Measurements from ENCODE around the gene FAM193B.

The FAM193B gene

DNA sequence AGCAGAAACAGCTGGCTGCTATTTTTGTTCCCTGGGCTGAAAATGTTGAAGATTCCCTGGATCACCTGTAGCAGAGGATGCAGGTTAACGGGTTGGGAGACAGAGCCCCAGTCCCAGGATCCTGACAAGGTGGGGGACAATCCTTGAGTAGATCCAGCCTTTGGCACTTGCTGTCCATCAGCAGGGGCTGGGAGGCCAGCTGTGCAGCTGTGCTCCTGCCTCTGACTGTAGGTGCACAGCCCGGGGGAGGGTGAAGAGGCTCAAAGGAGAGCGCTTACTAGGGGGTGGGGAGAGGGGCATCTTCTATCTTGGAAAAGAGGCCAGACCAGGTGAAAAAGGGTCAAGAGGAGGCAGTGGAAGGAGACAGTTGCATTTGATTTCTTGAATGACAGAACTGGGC is 34.1 kb downstream of the FAM193B start:
- Histone ChIP-seq H3K27ac (no peak overlapping the region), H3K36me3 (peaks cover 39 to 66% (median 53%) of the 10 kb centered on the region in 3 donors), H3K27me3 (no peaks in the 10 kb centered on the region), H3K9me3 (no peaks in the 10 kb centered on the region), H3K4me3 (no peak overlapping the region), H3K4me1 (peaks cover 0 to 16% (median 12%) of the 10 kb centered on the region in 4 donors)
- no peak for DNase-seq
- TF ChIP-seq, protein P1, sequence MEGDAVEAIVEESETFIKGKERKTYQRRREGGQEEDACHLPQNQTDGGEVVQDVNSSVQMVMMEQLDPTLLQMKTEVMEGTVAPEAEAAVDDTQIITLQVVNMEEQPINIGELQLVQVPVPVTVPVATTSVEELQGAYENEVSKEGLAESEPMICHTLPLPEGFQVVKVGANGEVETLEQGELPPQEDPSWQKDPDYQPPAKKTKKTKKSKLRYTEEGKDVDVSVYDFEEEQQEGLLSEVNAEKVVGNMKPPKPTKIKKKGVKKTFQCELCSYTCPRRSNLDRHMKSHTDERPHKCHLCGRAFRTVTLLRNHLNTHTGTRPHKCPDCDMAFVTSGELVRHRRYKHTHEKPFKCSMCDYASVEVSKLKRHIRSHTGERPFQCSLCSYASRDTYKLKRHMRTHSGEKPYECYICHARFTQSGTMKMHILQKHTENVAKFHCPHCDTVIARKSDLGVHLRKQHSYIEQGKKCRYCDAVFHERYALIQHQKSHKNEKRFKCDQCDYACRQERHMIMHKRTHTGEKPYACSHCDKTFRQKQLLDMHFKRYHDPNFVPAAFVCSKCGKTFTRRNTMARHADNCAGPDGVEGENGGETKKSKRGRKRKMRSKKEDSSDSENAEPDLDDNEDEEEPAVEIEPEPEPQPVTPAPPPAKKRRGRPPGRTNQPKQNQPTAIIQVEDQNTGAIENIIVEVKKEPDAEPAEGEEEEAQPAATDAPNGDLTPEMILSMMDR (IDR thresholded peaks at IDR 0.05): no peak
- intact Hi-C loops (cut with DNase I; ENCODE audit: low total_unique reads): no loop called here

- DNase-seq: no peak
- Histone ChIP-seq H3K36me3 (peaks cover 32 to 66% (median 52%) of the 10 kb centered on the region in 3 donors), H3K27me3 (no peaks in the 10 kb centered on the region), H3K27ac (no peak overlapping the region), H3K9me3 (no peaks in the 10 kb centered on the region), H3K4me1 (peaks cover 0 to 17% (median 15%) of the 10 kb centered on the region in 4 donors), H3K4me3 (no peak overlapping the region)
- TF ChIP-seq, protein P1 (IDR thresholded peaks at IDR 0.05): no peak
- intact Hi-C loops (cut with DNase I; ENCODE audit: low total_unique reads): no loop called here
Observed at GRCh38 chr5:177519463-177520235, 34.7 kb downstream of the FAM193B start.

DNA sequence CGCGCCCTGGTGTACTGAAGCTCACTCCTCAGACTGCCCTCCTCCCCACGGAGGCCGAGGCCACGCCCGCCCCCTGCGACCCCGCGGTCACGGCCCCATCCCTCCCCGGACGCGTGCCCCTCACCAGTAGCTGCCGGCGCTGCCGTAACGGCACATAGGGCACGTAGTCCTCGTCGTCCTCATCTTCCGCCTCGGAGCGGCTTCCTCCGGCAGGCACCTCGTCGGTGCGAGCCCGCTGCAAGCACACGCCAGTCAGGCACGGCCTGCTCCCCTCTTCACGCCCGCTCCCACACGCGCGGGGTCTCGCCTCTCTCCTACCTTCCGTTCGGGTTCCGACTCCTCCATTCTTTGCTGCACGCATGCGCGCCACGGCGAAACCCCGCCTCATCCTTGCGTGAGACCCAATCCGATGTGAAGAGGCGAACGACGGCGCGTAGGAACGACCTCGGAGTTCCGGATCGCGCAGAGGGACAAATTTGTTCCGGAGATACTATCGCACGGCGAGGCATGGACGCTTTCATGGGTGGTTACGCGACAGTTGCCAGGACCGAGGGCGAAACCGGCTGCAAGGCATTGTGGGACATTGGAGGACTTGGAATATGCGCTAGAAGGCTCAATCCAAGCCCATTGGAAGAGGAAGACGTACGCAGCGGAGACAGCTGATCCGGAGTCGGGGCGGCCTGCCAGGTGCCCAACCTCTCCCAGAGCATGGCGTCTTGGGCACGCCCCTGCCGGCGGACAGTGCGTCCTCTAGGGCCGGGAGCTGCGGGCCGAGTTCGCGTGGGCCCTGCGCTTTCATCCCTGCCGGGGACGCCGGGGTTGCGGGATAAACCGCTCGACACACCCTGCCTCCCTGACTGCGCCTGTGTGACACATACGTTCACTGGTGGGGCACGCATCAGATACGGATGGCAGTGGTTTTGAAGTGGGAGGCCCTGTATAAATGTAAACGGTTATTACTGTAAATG is 37.5 kb downstream of the FAM193B start, which contains the start of gene DDX41:
DDX41 (minus strand) TSS at position 361 of the 968 bp plus-strand sequence; CDS start at position 345, 16 bp downstream.
- intact Hi-C loops (cut with DNase I; ENCODE audit: low total_unique reads): no loop called here
- H3K36me3 ChIP-seq: peaks cover 45 to 66% (median 59%) of the 10 kb centered on the region in 3 donors
- peak; percentile 97 to 99 for DNase-seq

DNA sequence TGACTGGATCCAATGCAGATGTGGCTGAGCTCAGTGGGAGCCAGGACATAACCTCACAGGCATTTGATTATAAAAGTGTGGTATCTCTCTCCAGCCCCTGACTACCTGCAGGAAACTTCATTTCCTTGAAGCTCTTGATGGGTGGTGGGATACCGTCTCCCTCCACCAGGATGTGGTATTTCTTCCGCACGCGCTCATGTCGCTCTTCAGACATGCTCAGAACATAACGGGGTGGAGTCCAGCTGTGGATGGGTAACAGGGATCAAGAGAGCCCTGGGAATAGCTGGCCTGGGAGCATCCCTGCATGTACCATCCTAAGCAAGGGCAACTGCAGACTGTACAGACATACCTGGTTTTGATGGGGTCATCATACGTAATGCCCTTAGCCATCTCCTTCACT is 38.8 kb downstream of the FAM193B start:
- no peak overlapping the region for H3K27ac ChIP-seq
- H3K27me3 ChIP-seq: no peaks in the 10 kb centered on the region
- DNase-seq: no peak
- peak overlapping the region; percentile 65 to 89 for H3K4me3 ChIP-seq
- H3K4me1 ChIP-seq: peaks cover 0 to 19% (median 15%) of the 10 kb centered on the region in 4 donors
- H3K36me3 ChIP-seq: peaks cover 45 to 66% (median 59%) of the 10 kb centered on the region in 3 donors
- no peaks in the 10 kb centered on the region for H3K9me3 ChIP-seq
- TF ChIP-seq, protein P1 (IDR thresholded peaks at IDR 0.05): no peak
- intact Hi-C loops (cut with DNase I; ENCODE audit: low total_unique reads): no loop called here

More for the DNA sequence above, 37.5 kb downstream of the FAM193B start, which contains the start of gene DDX41:
- Histone ChIP-seq H3K4me1 (peaks cover 0 to 19% (median 15%) of the 10 kb centered on the region in 4 donors), H3K4me3 (peak within 1 kb of the TSS; percentile 65 to 89), H3K27me3 (no peaks in the 10 kb centered on the region), H3K9me3 (no peaks in the 10 kb centered on the region), H3K27ac (peak within 1 kb of the TSS; percentile 76 to 86)
- TF ChIP-seq, protein P1 (IDR thresholded peaks at IDR 0.05): peak in 1 of 2 experiments; percentile 20

- H3K9me3 ChIP-seq: no peaks in the 10 kb centered on the region
- no peaks in the 10 kb centered on the region for H3K27me3 ChIP-seq
- H3K4me3 ChIP-seq: no peak overlapping the region
- peaks cover 0 to 19% (median 15%) of the 10 kb centered on the region in 4 donors for H3K4me1 ChIP-seq
- intact Hi-C loops (cut with DNase I; ENCODE audit: low total_unique reads): no loop called here
- no peak overlapping the region for H3K27ac ChIP-seq
- TF ChIP-seq, protein P1 (IDR thresholded peaks at IDR 0.05): no peak
- H3K36me3 ChIP-seq: peaks cover 36 to 64% (median 53%) of the 10 kb centered on the region in 3 donors
- DNase-seq: no peak
Observed at GRCh38 chr5:177514541-177514940, 39.8 kb downstream of the FAM193B start.
